ENCODE measurements around the gene APBA2. TPM values are rescaled to one million over a fixed set of nuclear protein-coding genes. Genes with fewer than 3 reads are reported as not detected.

The APBA2 gene
- total RNA-seq, 1 donor from 2014 or later: 0.38 TPM

GRCh38 chr15:28936481-28936881 is 50.7 kb downstream of the APBA2 start:
- Histone ChIP-seq H3K27me3 (ENCODE audit: low read depth) (peaks cover 12% of the 10 kb centered on the region), H3K36me3 (no peaks in the 10 kb centered on the region), H3K4me1 (peaks cover 6% of the 10 kb centered on the region), H3K9me3 (replicated peaks) (peaks cover 9% of the 10 kb centered on the region), H3K4me3 (no peak overlapping the region), H3K27ac (replicated peaks) (peak overlapping the region; percentile 38)
- DNase-seq: no peak
- TF ChIP-seq CTCF (IDR thresholded peaks at IDR 0.05; ENCODE audit: borderline replicate concordance): no peak
- intact Hi-C loops (cut with micrococcal nuclease): no loop called here

DNA sequence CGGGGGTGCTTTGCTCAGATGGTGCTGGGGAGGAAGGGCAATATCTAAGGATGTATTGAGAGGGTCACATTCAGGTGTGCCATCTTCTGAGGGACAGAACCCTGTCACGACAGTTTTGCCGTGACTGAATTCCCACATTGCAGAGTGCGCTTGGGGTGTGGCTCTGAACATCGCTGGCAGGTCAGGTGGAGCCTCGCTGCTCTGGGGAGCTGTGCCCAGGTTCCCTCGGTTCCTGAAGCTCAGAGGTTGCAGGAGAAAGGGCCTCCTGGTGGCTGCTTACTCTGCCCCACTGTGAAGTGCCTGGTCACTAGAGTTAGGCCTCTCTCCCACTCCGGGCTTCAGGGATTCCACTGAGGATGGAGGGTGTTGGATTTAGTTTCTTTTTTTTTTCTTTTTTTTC is 51.5 kb downstream of the APBA2 start:
- H3K27me3 ChIP-seq (ENCODE audit: low read depth): peaks cover 9% of the 10 kb centered on the region
- DNase-seq: no peak
- peaks cover 9% of the 10 kb centered on the region for H3K9me3 ChIP-seq (replicated peaks)
- no peak overlapping the region for H3K4me3 ChIP-seq
- H3K27ac ChIP-seq (replicated peaks): no peak overlapping the region
- H3K36me3 ChIP-seq: no peaks in the 10 kb centered on the region
- TF ChIP-seq CTCF (IDR thresholded peaks at IDR 0.05; ENCODE audit: borderline replicate concordance): no peak
- H3K4me1 ChIP-seq: peaks cover 6% of the 10 kb centered on the region
- intact Hi-C loops (cut with micrococcal nuclease): no loop called here

DNA sequence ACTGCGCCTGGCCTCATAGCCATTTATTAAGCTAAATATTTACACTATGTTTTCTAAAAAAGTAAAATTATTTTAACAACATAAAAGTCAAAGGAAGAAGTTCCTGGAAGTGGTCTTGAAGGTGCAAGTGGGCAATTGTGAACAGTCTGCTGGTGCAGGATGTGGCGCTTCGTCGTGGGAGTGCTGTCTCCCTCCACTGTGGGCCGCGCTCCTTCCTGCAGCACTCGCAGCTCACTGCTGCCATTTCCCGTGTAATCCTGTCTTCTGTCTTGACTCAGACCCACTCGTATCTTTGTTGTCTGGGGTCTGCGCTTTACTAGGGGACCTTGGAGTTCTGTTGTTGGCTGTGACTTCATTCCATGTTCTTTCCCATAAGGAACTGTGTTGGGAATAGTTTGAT is 56.3 kb downstream of the APBA2 start:
- DNase-seq: no peak
- H3K36me3 ChIP-seq: no peaks in the 10 kb centered on the region
- H3K27ac ChIP-seq (replicated peaks): no peak overlapping the region
- H3K27me3 ChIP-seq (ENCODE audit: low read depth): no peaks in the 10 kb centered on the region
- TF ChIP-seq CTCF (IDR thresholded peaks at IDR 0.05; ENCODE audit: borderline replicate concordance): no peak
- no peaks in the 10 kb centered on the region for H3K4me1 ChIP-seq
- no peaks in the 10 kb centered on the region for H3K9me3 ChIP-seq (replicated peaks)
- intact Hi-C loops (cut with micrococcal nuclease): no loop called here
- H3K4me3 ChIP-seq: no peak overlapping the region

DNA sequence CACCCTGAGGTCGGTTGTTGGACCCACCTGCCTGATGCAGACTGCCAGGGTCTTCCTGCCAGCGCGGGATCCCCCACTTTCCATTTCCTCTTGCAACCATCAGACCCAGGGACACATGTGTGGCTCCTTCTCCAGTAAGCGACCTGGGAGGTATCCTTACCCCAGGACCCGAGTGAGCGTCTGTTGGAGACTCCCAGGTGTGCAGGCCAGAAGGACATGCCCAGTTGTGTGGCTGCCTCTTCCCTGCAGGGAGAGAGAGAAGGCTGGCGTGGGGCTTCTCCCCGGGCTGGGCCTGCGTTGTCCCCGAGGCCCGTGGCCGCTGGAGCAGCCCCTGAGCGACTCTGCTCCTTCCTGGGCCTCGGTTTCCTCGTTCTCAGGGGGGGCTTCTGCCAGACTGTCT is 56.8 kb downstream of the APBA2 start:
- TF ChIP-seq CTCF (IDR thresholded peaks at IDR 0.05; ENCODE audit: borderline replicate concordance): no peak
- Histone ChIP-seq H3K4me3 (no peak overlapping the region), H3K27ac (replicated peaks) (no peak overlapping the region), H3K9me3 (replicated peaks) (no peaks in the 10 kb centered on the region), H3K27me3 (ENCODE audit: low read depth) (no peaks in the 10 kb centered on the region), H3K36me3 (no peaks in the 10 kb centered on the region), H3K4me1 (no peaks in the 10 kb centered on the region)
- intact Hi-C loops (cut with micrococcal nuclease): no loop called here
- no peak for DNase-seq

- intact Hi-C loops (cut with micrococcal nuclease): no loop called here
- TF ChIP-seq CTCF (IDR thresholded peaks at IDR 0.05; ENCODE audit: borderline replicate concordance): no peak
- no peaks in the 10 kb centered on the region for H3K9me3 ChIP-seq (replicated peaks)
- no peak overlapping the region for H3K27ac ChIP-seq (replicated peaks)
- H3K36me3 ChIP-seq: no peaks in the 10 kb centered on the region
- no peak overlapping the region for H3K4me3 ChIP-seq
- DNase-seq: no peak
- H3K27me3 ChIP-seq (ENCODE audit: low read depth): no peaks in the 10 kb centered on the region
- H3K4me1 ChIP-seq: no peaks in the 10 kb centered on the region
Observed at GRCh38 chr15:28943146-28943545, 57.4 kb downstream of the APBA2 start.

All from left ventricle myocardium inferior (tissue), 1 donor.